Pons (tissue), 1 donor: ENCODE measurements around the gene MACROD2.

Source experiments
- DNase-seq: peaks from one replicate; pipeline ENCODE4 v3.0.0-alpha.2; 2016; ENCODE audit warnings: low spot score

MACROD2 gene

GRCh38 chr20:15919118-15919517 lies 1923.8 kb downstream of the MACROD2 start:
- DNase-seq: no peak

- no peak for DNase-seq
These were observed 1926.6 kb downstream of the MACROD2 start for GRCh38 chr20:15921930-15922329.

GRCh38 chr20:15922556-15922955 lies 1927.2 kb downstream of the MACROD2 start:
- no peak for DNase-seq

- DNase-seq: peak; percentile 26
These were observed 1927.9 kb downstream of the MACROD2 start for GRCh38 chr20:15923030-15923776.

- no peak for DNase-seq
These were observed 1929.2 kb downstream of the MACROD2 start for GRCh38 chr20:15924556-15924955.

GRCh38 chr20:15925376-15925775 lies 1930.1 kb downstream of the MACROD2 start:
- DNase-seq: no peak

GRCh38 chr20:15927893-15928650 lies 1932.8 kb downstream of the MACROD2 start:
- no peak for DNase-seq

- DNase-seq: no peak
These were observed 1933.6 kb downstream of the MACROD2 start for GRCh38 chr20:15928946-15929345.

GRCh38 chr20:15930311-15931305 lies 1935.3 kb downstream of the MACROD2 start:
- peak; percentile 58 for DNase-seq

- DNase-seq: no peak
These were observed 1936.6 kb downstream of the MACROD2 start for GRCh38 chr20:15931897-15932296.

- DNase-seq: peak; percentile 70
These were observed 1941.9 kb downstream of the MACROD2 start for GRCh38 chr20:15937179-15937578.

GRCh38 chr20:15938847-15939246 lies 1943.5 kb downstream of the MACROD2 start:
- DNase-seq: no peak

GRCh38 chr20:15940127-15940526 lies 1944.8 kb downstream of the MACROD2 start:
- no peak for DNase-seq

- DNase-seq: no peak
These were observed 1946.8 kb downstream of the MACROD2 start for GRCh38 chr20:15942130-15942529.

GRCh38 chr20:15945289-15945688 lies 1950.0 kb downstream of the MACROD2 start:
- DNase-seq: no peak

GRCh38 chr20:15949391-15949790 lies 1954.1 kb downstream of the MACROD2 start:
- DNase-seq: no peak

- DNase-seq: no peak
These were observed 1956.3 kb downstream of the MACROD2 start for GRCh38 chr20:15951658-15952057.

GRCh38 chr20:15958142-15958541 lies 1962.8 kb downstream of the MACROD2 start:
- DNase-seq: no peak

- DNase-seq: no peak
These were observed 1969.8 kb downstream of the MACROD2 start for GRCh38 chr20:15965165-15965564.

GRCh38 chr20:15967334-15967733 lies 1972.0 kb downstream of the MACROD2 start:
- DNase-seq: no peak

- peak; percentile 1 for DNase-seq
These were observed 1980.9 kb downstream of the MACROD2 start for GRCh38 chr20:15976047-15976736.

GRCh38 chr20:15977026-15977425 lies 1981.7 kb downstream of the MACROD2 start:
- no peak for DNase-seq
